ENCODE data around the gene TGOLN2.
"Not testable (repeated sequence)": the region's sequence is repeated elsewhere in the genome, so short reads cannot be mapped to it uniquely, and the experiment has no call there.

Gene TGOLN2

DNA sequence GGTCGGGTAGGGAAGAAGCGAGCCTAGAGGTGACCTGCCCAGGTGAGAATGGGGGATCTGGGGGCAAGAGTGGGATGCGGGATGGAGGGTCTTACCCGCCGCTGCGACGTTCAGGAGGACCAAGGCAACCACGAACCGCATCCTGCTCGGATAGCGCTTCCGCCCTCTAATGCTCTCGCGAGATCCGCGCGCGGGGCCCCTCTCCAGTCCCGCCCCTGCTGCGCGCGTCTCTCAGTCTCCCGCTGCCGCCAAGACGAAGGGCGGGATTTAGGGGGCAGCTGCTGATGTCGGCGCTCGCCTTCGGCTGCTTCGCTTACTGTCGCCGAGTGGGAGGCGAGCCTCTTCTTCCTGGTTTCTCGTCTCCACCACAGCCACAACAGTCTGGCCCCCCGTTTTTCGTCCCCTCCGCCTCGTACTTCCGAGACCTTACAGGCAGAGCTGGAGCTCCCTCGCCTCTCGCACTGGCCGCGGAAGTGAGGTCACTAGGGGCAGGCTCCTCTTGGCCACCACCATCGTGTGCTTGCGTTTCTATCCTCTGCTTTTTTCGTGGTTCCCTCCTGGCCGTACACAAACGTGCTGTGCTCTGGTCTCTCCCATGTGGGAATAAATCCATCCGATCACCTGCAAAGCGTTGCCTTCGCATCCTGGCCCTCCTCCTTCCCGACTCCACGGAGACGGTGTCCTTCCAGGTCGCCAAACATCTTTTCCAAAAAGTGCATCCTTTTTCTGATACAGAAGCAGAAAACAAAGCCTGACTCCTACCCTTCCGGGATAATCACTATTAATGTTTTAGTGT is at the start of gene TGOLN2:
TGOLN2 (minus strand) TSS at position 168 of the 796 bp plus-strand sequence; CDS start at position 141, 27 bp downstream.
- peak; percentile 83 for DNase-seq

- DNase-seq: no peak
These were observed 49.3 kb upstream of the TGOLN2 start for GRCh38 chr2:85377083-85377482.

- no peak for DNase-seq
These were observed 48.7 kb upstream of the TGOLN2 start for GRCh38 chr2:85376291-85377065.

DNA sequence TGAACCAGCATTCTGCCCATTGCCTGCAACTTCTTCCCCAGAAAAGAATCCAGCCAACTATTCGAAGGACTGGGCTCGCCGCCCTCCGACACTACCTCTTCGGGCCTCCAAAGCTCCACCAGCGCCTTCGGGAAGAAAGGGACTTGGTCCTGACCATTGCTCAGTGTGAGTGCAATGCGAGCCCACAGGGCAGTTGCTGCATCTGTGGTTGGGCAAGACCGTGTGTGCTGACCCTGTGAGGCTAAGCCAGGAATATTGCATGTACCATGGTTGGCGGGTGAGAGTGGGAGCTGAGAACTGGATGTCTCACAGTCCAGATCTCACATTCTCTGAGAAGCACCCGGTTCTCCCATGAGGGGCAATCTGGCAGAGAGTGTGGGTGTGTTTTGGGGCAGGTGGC is 43.3 kb upstream of the TGOLN2 start:
- DNase-seq: no peak

GRCh38 chr2:85369500-85369899 is 41.7 kb upstream of the TGOLN2 start:
- DNase-seq: peak; percentile 11

DNA sequence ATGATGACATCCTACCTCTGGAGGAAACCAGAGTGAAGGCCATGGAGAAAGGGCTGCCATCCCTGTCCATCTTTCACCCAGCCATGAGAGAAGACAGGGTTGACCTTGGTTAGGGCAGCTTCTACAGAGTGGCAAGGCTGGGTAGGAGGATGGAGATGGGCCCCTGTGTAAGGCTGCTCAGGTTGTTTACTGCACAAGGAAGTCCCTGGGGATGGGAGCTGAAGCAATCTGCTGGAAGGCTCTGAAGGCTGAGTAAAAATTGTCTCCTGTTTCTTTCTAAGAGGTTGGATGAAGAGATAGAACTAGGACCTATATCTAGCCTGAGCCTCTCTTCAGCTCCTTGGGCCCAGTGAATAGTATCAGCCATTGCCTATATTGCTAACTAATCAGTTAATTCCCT is 41.1 kb upstream of the TGOLN2 start:
- DNase-seq: no peak

DNA sequence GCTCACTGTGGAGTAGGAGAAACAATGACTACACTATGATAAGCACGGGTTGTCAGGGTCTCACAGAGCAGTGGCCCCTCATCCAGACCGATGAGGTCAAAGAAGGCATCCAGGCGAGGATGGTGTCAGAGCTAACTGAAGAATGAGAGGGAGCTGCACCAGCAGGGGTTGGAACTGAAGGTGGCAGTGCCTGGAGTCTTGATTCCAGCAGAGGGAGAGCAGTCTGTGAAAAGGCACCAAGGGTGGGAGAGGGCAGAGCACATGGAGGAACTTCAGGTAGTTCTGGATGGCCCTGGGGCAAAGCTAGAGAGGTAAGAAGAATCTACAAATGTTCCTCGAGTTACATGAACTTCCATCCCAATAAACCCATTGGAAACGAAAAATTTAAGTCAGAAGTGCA is 39.4 kb upstream of the TGOLN2 start:
- DNase-seq: no peak

DNA sequence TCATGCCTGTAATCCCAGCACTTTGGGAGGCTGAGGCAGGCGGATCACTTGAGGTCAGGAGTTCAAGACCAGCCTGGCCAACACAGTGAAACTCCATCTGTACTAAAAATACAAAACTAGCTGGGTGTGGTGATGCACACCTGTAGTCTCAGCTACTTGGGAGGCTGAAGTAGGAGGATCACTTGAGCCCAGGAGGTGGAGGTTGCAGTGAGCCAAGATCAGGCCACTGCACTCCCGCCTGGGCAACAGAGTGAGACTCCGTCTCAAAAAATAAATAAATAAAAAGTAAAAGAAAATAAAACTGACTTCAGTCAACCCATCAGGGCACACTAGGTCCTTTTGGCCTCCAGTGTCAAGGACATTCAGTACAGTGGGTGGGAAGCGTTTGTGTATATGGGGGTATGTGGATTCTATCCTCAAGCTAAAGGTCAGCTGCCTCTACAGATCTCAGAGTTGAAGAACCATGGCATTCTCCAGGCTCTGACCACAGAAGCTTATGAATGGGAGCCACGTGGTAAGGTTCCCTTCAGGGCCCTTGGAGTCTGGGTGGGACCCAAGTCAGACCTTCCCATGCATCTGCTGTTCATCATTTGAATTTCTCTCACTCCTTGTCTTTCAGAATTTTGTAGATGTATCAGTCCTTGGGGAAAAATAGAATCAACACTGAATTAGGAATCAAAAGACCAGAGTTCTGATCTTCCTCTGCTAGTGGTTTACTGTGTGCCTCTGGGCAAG is 35.0 kb upstream of the TGOLN2 start:
- not testable (repeated sequence) for DNase-seq

DNA sequence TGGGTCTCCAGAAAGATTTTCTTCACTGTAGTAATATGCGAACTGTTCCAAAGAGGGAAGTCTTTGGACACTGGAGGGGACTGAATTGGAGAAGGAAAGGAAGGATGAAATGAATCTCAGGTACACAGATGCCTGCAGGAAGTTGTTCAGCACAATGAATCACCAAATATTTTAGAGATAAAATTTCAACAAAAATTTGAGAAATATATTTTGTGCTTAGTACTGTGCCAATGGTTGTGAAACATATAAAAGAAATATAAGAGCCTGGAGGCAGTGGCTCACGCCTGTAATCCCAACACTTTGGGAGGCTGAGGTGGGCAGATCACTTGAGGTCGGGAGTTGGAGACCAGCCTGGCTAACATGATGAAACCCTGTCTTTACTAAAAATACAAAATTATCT is 29.9 kb upstream of the TGOLN2 start:
- no peak for DNase-seq

DNA sequence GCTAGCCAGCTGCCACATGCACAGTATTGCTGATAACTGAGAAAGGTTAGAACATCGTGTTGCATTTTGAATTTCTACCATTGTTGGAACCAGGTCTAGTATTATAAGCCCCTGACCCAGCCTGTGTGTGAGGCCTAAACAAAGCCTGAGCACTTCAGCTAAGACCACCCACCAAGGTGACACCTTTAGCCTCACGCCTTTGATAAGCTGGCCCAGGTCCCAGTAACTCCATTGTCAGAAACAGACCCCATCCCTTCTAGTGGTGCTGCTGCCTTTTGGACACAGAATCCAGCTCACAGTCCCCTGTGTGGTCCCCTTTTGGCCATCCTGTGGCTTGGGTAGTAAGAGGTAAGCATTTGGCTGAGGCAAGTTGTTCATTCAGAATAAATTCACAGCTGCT is 28.4 kb upstream of the TGOLN2 start:
- no peak for DNase-seq

- no peak for DNase-seq
These were observed 27.7 kb upstream of the TGOLN2 start for GRCh38 chr2:85355521-85355920.

GRCh38 chr2:85355073-85355410 is 27.3 kb upstream of the TGOLN2 start:
- DNase-seq: no peak

DNA sequence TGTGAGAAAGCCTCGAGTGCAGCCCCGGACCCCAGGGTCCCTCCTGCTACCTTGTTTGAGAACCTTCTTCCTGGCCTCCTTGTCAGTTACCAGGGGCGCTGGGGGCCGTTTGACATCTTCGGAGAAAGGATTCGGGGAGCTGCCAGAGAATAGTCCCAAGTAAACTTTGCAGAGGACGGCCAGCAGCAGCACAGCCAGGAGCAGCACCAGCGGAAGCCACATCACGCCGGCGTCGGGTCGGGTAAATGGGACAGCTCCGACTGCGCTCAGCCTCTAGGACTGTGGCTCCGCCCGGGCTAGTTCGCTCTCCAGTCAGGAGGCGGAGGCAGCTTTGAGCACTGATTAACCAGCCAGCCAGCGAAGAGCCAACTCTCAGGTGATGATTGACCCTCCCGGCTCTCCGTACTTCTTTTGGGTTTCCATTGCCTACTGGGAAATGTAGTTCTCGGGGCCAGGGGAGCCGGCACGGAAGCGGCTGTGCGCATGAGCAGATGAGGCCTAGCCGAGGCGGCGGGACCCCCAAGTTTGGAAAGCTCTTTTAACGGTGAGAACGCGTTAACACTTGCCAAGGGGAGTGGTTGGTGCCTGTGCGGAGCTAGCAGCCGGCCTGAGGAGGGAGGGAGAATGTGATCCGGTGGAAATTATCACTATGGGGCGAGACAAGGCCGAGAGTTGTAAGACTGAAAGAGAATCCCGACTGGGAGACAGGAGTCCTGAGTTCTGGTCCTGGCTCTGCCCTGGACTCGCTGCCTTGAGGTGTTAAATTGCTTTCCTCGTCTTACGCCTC is 26.7 kb upstream of the TGOLN2 start, which contains the start of the genes ELMOD3 and RETSAT:
ELMOD3 (plus strand) TSS at position 484 of the 787 bp plus-strand sequence. CDS start 2,430 bp downstream, outside the sequence.
RETSAT (minus strand) TSS at position 243 of the 787 bp plus-strand sequence; CDS start at position 222, 21 bp downstream.
- DNase-seq: peak; percentile 97

DNA sequence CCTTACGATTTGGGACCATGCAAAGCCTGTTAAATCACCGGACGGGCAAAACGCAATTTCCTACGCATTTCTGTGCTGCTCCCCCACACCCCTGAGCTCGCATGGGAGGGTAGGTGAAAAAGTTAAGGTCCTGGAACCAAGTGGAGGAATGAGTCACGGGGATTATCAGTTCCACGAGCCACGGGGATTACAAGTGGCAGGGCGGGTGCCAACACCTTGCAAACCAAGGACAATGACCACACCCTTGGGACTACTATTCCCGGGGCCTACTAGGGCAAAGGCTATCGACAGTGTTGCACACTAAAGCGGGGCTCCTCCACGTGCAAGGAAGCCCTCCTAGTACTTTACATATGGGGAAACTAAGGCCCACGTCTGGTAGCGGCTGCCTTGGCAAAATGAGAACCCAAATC is 26.1 kb upstream of the TGOLN2 start:
- no peak for DNase-seq

DNA sequence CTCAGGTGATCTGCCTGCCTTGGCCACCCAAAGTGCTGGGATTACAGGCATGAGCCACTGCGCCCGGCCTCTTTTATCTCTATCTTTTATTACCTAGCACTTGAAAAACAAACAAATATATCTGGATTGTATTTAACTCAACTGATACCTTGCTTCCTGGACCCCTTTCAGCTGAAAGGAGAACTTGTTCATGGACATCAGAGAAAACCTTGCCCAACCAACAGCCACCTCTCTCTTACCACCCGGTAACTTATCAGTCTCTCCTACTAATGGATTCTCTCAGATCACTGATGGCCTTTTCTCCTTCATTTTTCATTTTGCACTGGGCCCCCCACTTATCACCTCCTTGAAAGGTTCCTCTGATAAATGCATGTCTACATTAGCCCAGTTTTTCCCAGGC is 19.8 kb upstream of the TGOLN2 start:
- no peak for DNase-seq

- DNase-seq: no peak
These were observed 16.7 kb upstream of the TGOLN2 start for GRCh38 chr2:85344356-85344954.

GRCh38 chr2:85343207-85343895 is 15.6 kb upstream of the TGOLN2 start:
- not testable (repeated sequence) for DNase-seq

DNA sequence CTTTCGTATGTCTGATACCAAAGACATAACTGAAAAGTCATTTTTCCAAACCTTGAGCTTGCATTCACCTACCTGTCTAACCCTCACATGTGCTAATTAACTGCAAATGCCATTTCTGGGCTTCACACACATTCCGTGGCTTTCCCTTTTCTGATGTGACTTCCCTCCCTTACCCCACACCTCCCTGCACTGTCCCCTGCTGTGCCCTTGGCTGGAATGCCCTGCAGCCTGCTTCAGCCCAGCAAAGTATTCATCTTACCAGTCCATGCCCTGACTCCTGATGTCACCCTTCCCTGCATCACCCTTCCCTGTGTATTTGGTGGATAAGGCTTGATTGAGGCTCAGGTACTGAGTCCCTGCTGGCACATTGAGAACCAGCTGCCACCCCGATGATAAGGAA is 14.4 kb upstream of the TGOLN2 start:
- no peak for DNase-seq

- DNase-seq: no peak
These were observed 13.7 kb upstream of the TGOLN2 start for GRCh38 chr2:85341269-85342029.

DNA sequence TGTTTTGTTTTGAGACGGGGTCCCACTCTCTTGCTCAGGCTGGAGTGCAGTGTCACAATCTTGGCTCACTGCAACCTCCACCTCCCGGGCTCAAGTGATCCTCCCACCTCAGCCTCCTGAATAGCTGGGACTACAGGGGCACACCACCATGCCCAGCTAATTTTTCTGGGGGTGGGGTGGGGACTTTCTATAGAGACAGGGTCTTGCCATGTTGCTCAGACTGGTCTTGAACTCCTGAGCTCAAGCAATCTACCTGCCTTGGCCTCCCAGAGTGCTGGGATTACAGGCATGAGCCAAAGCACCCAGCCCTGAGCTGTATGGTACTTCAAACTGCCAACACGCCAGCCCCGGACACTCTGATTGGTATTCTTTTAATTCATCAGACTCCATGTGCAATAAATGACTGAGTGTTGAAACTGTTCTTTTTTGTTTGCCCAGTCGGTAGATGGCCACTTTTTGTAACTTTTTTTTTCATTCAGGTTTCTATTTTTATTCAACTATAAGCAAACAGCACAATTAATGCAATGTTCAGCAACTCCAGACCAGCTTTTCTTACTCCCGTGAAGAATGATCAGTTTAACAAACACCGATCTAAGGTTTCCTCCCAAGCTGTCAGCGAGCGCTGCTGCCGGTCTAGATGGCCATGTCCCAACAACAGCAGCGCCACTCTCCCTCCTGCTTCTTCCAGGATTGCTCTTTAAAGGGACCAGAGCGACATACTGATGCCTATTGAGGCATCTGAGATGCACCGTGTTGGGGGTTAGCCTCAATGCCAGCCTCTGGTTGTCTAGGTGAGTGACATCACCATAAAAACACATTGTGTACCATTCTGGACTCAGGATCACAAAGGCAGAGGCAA is 12.5 kb upstream of the TGOLN2 start:
- DNase-seq: no peak

Data from NCI-H510A (cell line).